NT2/D1 (cell line): ENCODE results near the gene MAPK7.

Source experiments
- SUZ12 ChIP-seq: IDR thresholded peaks from 2 replicates; pipeline ENCODE4 v1.6.1; 2011; ENCODE audit not compliant: insufficient read length, insufficient read depth; ENCODE audit errors: extremely low read depth
- ZNF274 ChIP-seq: IDR thresholded peaks from 2 replicates; pipeline ENCODE4 v1.6.1; 2011; ENCODE audit warnings: mild to moderate bottlenecking, low read depth, low read length

DNA sequence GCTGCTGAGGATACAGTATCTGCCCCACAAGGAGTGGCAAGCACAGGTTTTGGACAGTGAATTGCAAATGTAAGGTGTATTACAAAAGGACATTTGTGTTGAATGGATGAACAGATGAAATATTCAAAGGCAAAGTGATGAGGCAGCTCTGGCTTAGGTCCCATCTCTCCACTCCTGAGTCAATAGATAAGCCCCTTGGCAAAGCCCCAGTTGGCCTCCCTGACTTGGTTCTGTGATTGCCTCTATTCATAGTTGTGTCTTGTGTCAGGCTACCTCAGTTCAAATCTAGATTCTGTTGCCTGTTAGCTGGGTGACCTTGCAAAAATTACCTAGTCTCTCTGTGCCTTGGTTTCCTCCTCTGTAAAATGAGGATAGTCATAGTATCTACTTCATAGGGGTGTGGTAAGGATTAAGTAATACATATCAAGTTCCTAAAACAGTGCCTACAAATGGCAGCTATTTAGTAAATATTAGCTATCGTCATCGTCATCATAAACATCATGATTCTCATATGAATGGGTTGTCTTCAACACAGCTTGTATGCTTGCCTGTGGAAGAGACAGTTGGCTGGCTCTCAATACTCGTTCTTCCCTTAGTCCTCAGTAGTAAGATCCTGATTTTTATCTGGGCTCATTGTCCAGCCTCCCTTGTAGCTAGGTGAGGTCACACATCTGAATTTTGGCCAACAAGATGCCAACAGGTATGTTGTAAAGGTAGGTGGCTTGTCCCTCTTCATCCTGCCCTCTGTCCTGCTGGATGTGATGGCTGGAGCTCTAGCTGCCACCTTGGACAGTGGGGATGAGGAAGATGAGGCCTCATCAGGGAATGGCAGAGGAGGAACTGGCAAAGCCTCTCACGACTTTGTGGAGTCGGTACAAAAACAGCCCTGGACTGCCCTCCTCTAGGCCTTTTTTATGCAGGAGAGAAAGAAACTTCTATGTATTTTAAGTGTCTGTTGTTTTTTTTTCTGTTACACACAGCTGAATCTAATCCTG is 10.8 kb downstream of the MAPK7 start:
- TF ChIP-seq SUZ12 (no peak), ZNF274 (no peak)
